HG02884 (cell line): Measurements from ENCODE around the gene FOXN3.

Experiments used
- ATAC-seq: cut with Tn5 transposase; IDR thresholded peaks from one replicate; pipeline ENCODE4 v1.9.1; 2021; ENCODE audit warnings: mild to moderate bottlenecking, moderate library complexity; ENCODE audit not compliant: unreplicated experiment

The FOXN3 gene

GRCh38 chr14:89417091-89417464 is at the start of gene FOXN3:
Gene FOXN3 (minus strand): TSS chr14:89417233. CDS start chr14:89412476, 4,757 bp downstream.
- ATAC-seq, result peak; percentile 34

GRCh38 chr14:89466484-89466883 is 49.5 kb upstream of the FOXN3 start:
- ATAC-seq, result no peak

GRCh38 chr14:89465876-89466275 is 48.8 kb upstream of the FOXN3 start:
- no peak for ATAC-seq

- no peak for ATAC-seq
Measured at GRCh38 chr14:89461256-89461655, 44.2 kb upstream of the FOXN3 start.

GRCh38 chr14:89458713-89459420 is 41.8 kb upstream of the FOXN3 start:
- no peak for ATAC-seq

- no peak for ATAC-seq
Measured at GRCh38 chr14:89457007-89457406, 40.0 kb upstream of the FOXN3 start.

GRCh38 chr14:89455412-89455811 is 38.4 kb upstream of the FOXN3 start:
- ATAC-seq, result no peak

- ATAC-seq, result no peak
Measured at GRCh38 chr14:89454996-89455395, 38.0 kb upstream of the FOXN3 start.

- ATAC-seq, result no peak
Measured at GRCh38 chr14:89452281-89452680, 35.2 kb upstream of the FOXN3 start.

GRCh38 chr14:89451229-89451628 is 34.2 kb upstream of the FOXN3 start:
- no peak for ATAC-seq

- ATAC-seq, result no peak
Measured at GRCh38 chr14:89447182-89447944, 30.3 kb upstream of the FOXN3 start.

GRCh38 chr14:89445273-89445973 is 28.4 kb upstream of the FOXN3 start:
- ATAC-seq, result no peak

- no peak for ATAC-seq
Measured at GRCh38 chr14:89444516-89445125, 27.6 kb upstream of the FOXN3 start.

GRCh38 chr14:89444044-89444443 is 27.0 kb upstream of the FOXN3 start:
- ATAC-seq, result no peak

- no peak for ATAC-seq
Measured at GRCh38 chr14:89443042-89443629, 26.1 kb upstream of the FOXN3 start.

GRCh38 chr14:89442280-89442679 is 25.2 kb upstream of the FOXN3 start:
- no peak for ATAC-seq

- ATAC-seq, result no peak
Measured at GRCh38 chr14:89440986-89441909, 24.2 kb upstream of the FOXN3 start.

- no peak for ATAC-seq
Measured at GRCh38 chr14:89435892-89436656, 19.0 kb upstream of the FOXN3 start.

- ATAC-seq, result no peak
Measured at GRCh38 chr14:89435492-89435891, 18.5 kb upstream of the FOXN3 start.
